Measurements from ENCODE around the gene GUCY1A1. TPM values are rescaled to one million over a fixed set of nuclear protein-coding genes. Genes with fewer than 3 reads are reported as not detected.

Gene GUCY1A1
- total RNA-seq, 4 donors from 2014 or later: 50.3 to 73.7 (median 57.8) TPM

GRCh38 chr4:155632310-155632840 lies 34.3 kb upstream of the GUCY1A1 start:
- no peak for DNase-seq (ENCODE audit: extremely low spot score)
- Histone ChIP-seq H3K27ac (replicated peaks in 1 of 4) (no peak overlapping the region), H3K4me3 (no peak overlapping the region), H3K4me1 (peaks cover 0 to 14% (median 9%) of the 10 kb centered on the region in 4 donors), H3K27me3 (no peaks in the 10 kb centered on the region), H3K9me3 (no peaks in the 10 kb centered on the region), H3K36me3 (no peaks in the 10 kb centered on the region)
- TF ChIP-seq CTCF (IDR thresholded peaks at IDR 0.05) (no peak), POLR2AphosphoS5 (IDR thresholded peaks at IDR 0.05) (no peak), POLR2A (IDR thresholded peaks at IDR 0.05; ENCODE audit: low read depth) (no peak), EP300 (IDR thresholded peaks at IDR 0.05) (no peak)
- intact Hi-C loops (cut with DNase I): no loop called here
- 55% methylated on average over 4 of the region's 4 CpGs for WGBS

DNA sequence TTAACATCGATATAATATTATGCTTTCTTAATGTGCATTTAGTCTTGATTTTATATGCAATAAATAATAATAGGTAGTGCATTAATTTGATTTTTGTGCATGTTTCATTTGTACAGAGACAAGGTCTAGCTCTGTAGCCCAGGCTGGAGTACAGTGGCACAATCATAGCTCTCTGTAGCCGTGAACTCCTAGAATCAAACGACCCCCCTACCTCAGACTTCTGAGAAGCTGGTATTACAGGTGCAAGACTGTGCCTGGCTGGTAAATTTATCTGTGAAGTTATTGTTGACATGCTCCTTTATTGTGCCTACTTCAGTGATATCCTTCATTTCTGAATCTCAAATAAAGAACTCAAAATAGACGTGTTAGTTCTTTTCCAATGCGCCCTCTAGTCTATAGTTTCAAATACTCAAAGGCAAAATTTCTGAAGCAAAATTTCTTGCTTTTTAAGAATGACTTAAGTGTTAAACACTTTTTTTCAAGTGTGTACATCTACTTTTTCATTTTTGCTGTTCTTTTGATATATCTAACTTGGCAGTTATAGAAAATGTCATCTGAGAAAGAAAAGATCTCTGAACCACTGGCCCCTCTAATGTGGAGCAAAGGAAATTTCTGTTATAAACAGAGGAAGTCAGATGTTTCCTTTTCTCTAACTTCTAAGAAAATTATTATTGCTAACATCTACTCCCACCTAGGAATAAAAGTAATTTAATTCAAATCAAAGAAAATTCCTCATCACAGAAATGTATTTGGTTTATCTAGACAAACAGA lies 28.3 kb upstream of the GUCY1A1 start:
- Histone ChIP-seq H3K9me3 (no peaks in the 10 kb centered on the region), H3K4me3 (no peak overlapping the region), H3K27ac (replicated peaks in 1 of 4) (no peak overlapping the region), H3K4me1 (no peaks in the 10 kb centered on the region), H3K27me3 (no peaks in the 10 kb centered on the region), H3K36me3 (no peaks in the 10 kb centered on the region)
- no peak for TF ChIP-seq EP300 (IDR thresholded peaks at IDR 0.05)
- no peak for TF ChIP-seq POLR2A (IDR thresholded peaks at IDR 0.05; ENCODE audit: low read depth)
- no peak for TF ChIP-seq POLR2AphosphoS5 (IDR thresholded peaks at IDR 0.05)
- TF ChIP-seq CTCF (IDR thresholded peaks at IDR 0.05): no peak
- no peak for DNase-seq (ENCODE audit: extremely low spot score)
- intact Hi-C loops (cut with DNase I): no loop called here
- 87% methylated on average over 5 of the region's 5 CpGs for WGBS

DNA sequence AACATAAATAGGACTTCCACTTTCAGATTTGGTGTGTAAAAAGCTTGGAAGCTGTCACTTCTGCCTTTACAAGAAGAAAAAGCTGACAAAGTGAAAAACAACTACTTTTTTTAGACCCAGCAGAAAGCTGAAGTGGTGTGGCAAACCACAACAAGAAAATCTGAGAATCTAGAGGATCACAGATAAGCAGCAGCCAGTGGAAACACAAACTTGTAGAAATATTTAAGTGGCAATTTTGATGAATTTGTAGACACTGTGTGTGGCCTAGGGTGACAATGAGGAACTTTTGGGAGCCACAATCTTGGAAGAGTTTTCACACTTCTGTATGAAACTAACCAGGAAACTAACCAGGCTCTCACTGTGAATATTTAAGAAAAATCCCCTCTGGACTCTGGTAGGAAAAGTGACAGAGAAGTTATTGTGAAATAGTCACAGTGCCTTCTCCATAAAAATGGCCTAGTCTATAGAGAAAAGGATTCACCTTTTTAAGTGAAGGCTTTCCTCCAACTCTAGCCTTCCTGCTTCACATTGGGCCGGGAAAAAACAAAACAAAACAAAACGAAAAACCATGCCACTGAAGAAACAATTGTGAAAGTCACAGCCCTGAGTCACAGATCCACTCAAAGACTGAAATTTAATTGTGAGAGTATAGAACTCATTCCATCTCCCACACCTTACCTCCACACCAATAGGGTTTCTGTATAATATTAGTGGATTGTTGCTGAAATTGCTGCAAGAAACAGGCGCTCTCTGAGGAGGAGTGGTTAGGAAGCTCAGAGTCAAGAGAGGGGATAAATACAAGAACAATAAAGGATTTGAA lies 26.7 kb upstream of the GUCY1A1 start:
- no peak for TF ChIP-seq POLR2AphosphoS5 (IDR thresholded peaks at IDR 0.05)
- TF ChIP-seq POLR2A (IDR thresholded peaks at IDR 0.05; ENCODE audit: low read depth): no peak
- TF ChIP-seq EP300 (IDR thresholded peaks at IDR 0.05): no peak
- TF ChIP-seq CTCF (IDR thresholded peaks at IDR 0.05): no peak
- WGBS: 71% methylated on average over 3 of the region's 3 CpGs
- H3K27ac ChIP-seq (replicated peaks in 1 of 4): no peak overlapping the region

GRCh38 chr4:155640751-155641150 lies 25.9 kb upstream of the GUCY1A1 start:
- Histone ChIP-seq H3K27me3 (no peaks in the 10 kb centered on the region), H3K36me3 (no peaks in the 10 kb centered on the region), H3K27ac (replicated peaks in 1 of 4) (no peak overlapping the region), H3K9me3 (no peaks in the 10 kb centered on the region), H3K4me3 (no peak overlapping the region), H3K4me1 (no peaks in the 10 kb centered on the region)
- TF ChIP-seq EP300 (IDR thresholded peaks at IDR 0.05) (no peak), CTCF (IDR thresholded peaks at IDR 0.05) (no peak), POLR2AphosphoS5 (IDR thresholded peaks at IDR 0.05) (no peak), POLR2A (IDR thresholded peaks at IDR 0.05; ENCODE audit: low read depth) (no peak)
- intact Hi-C loops (cut with DNase I): no loop called here
- no peak for DNase-seq (ENCODE audit: extremely low spot score)
- WGBS: 82% methylated on average over 2 of the region's 2 CpGs

More for the DNA sequence above, 26.7 kb upstream of the GUCY1A1 start:
- no peaks in the 10 kb centered on the region for H3K9me3 ChIP-seq
- H3K36me3 ChIP-seq: no peaks in the 10 kb centered on the region
- intact Hi-C loops (cut with DNase I): no loop called here
- DNase-seq (ENCODE audit: extremely low spot score): no peak
- H3K4me3 ChIP-seq: no peak overlapping the region
- H3K4me1 ChIP-seq: no peaks in the 10 kb centered on the region
- H3K27me3 ChIP-seq: no peaks in the 10 kb centered on the region

Measured in esophagus muscularis mucosa (tissue), 4 donors.